BJ (cell line): Measurements from ENCODE around the gene TYW3. TPM values are rescaled to one million over a fixed set of nuclear protein-coding genes. Genes with fewer than 3 reads are reported as not detected.

Experiments used
- CTCF ChIA-PET: fragments of 350-600 bp; formaldehyde crosslinking; extraction: SDS; loops from one replicate; lab custom pipeline; 2021; ENCODE audit warnings: antibody characterized with exemption, inconsistent platforms; lab: Yijun Ruan, JAX
- POLR2A ChIA-PET: fragments of 300-600 bp; sonication (Branson Sonifier 250); formaldehyde crosslinking; extraction: SDS; loops from one replicate; lab custom pipeline; 2021; ENCODE audit warnings: antibody characterized with exemption; lab: Charles Lee
- DNase-seq: peaks from one replicate; pipeline ENCODE4 v3.0.0-alpha.2; 2011; ENCODE audit warnings: low read depth
- H3K27me3 ChIP-seq: 2 replicates; pipeline ENCODE4 v1.6.0; 2011; ENCODE audit warnings: low read length; ENCODE audit not compliant: control insufficient read depth, insufficient read depth
- H3K36me3 ChIP-seq: 2 replicates; pipeline ENCODE4 v1.5.1; 2011; ENCODE audit warnings: low read length; ENCODE audit not compliant: control insufficient read depth, insufficient read depth
- H3K4me3 ChIP-seq: 2 replicates; pipeline ENCODE4 v1.5.1; 2011; ENCODE audit warnings: low read depth, mild to moderate bottlenecking, control low read depth, low read length
- CTCF ChIP-seq: IDR thresholded peaks from 2 replicates; pipeline ENCODE4 v1.5.1; 2011; ENCODE audit warnings: low read depth, mild to moderate bottlenecking, control low read depth, inconsistent platforms, low read length, moderate library complexity; ENCODE audit not compliant: insufficient read depth
- polyA plus RNA-seq: library from polyadenylated mRNA; depleted of rRNA; stranded (reverse); fragments of >200 nt; gene quantifications from 2 replicates; pipeline ENCODE4 v1.2.3, GENCODE V29; 2011

TYW3 gene
- polyA plus RNA-seq, 1 experiment = 9.2 TPM

- POLR2A ChIA-PET = no interaction called here
- Histone ChIP-seq H3K36me3 (0 out of 2 replicates have a peak, but pooled peaks cover 2% of the 10 kb centered on the region), H3K27me3 (no peaks in the 10 kb centered on the region), H3K4me3 (no peak overlapping the region)
- TF ChIP-seq CTCF = no peak
- DNase-seq = no peak
- CTCF ChIA-PET = interaction anchor here (1.4 to 2.2 kb wide), 3 partner anchors 10 to 26 kb away, joined by 3 to 6 read pairs (median 4); partner anchors contain the start of genes CRYZ and TYW3
Measured at GRCh38 chr1:74715236-74715502, 17.8 kb upstream of the TYW3 start.

GRCh38 chr1:74715806-74716205 is 17.1 kb upstream of the TYW3 start:
- Histone ChIP-seq H3K4me3 (no peak overlapping the region), H3K36me3 (0 out of 2 replicates have a peak, but pooled peaks cover 2% of the 10 kb centered on the region), H3K27me3 (no peaks in the 10 kb centered on the region)
- no peak for DNase-seq
- ChIA-PET POLR2A (no interaction called here), CTCF (interaction anchor here (1.7 to 2.2 kb wide), 2 partner anchors 10 to 17 kb away, joined by 4 to 6 read pairs; partner anchors contain the start of genes CRYZ and TYW3)
- TF ChIP-seq CTCF = no peak

DNA sequence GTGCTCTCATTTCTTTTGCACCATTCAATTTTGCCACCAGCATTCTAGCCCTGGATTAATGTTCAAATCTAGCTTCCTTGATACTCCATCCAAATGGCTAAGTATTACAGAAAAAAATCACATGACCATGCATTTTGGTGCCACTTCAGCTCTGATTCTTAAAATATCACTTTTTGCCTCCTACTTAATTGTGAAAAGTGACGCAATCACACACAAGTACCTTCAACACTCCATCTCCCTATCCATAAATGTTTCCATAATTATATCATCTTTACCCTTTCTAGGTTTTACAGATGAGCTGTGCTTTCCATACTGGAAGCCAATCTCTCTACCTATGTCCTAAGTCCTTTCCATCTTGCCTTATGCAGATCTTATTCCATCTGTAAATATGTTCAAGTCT is 16.1 kb upstream of the TYW3 start:
- H3K27me3 ChIP-seq = no peaks in the 10 kb centered on the region
- 0 out of 2 replicates have a peak, but pooled peaks cover 3% of the 10 kb centered on the region for H3K36me3 ChIP-seq
- H3K4me3 ChIP-seq = no peak overlapping the region
- TF ChIP-seq CTCF = no peak
- DNase-seq = no peak
- CTCF ChIA-PET = no interaction called here
- POLR2A ChIA-PET = no interaction called here

DNA sequence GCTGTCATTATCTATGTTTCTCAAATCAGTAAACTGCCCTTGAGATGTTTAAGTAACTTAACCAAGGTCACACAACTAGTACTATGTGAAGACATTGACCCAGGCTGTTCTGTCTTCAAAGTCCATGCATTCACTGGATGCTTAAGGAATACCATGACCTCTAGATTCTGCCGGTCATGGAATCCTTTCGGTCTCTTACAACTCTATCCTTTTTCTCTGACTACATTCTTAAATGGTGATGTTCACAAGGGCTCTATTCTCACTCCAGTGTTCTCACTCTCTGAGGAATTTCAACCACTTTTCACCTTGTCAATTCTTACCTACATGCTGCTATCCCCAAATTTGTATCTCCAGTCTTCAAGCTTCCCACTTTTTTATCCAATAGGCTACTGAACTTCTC is 15.3 kb upstream of the TYW3 start:
- CTCF ChIA-PET = no interaction called here
- no peak for DNase-seq
- Histone ChIP-seq H3K4me3 (no peak overlapping the region), H3K36me3 (0 out of 2 replicates have a peak, but pooled peaks cover 3% of the 10 kb centered on the region), H3K27me3 (no peaks in the 10 kb centered on the region)
- no peak for TF ChIP-seq CTCF
- POLR2A ChIA-PET = no interaction called here

DNA sequence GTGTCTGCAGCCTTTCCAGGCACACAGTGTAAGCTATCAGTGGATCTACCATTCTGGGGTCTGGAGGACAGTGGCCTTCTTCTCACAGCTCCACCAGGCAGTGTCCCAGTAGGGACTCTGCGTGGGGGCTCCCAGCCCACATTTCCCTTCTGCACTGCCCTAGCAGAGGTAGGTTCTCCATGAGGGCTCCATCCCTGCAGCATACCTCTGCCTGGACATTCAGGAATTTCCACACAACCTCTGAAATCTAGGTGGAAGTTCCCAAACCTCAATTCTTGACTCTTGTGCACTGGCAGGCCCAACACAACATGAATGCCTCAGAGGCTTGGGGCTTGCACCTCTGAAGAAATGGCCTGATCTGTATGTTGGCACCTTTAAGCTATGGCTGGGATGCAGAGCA is 6.9 kb upstream of the TYW3 start:
- Histone ChIP-seq H3K27me3 (no peaks in the 10 kb centered on the region), H3K4me3 (no peak overlapping the region), H3K36me3 (peaks cover 2% of the 10 kb centered on the region; the same call in 1 of the 2 replicates)
- no peak for DNase-seq
- CTCF ChIA-PET = no interaction called here
- no peak for TF ChIP-seq CTCF
- POLR2A ChIA-PET = no interaction called here
